ENCODE measurements around the gene ZNF841. TPM values are rescaled to one million over a fixed set of nuclear protein-coding genes. Genes with fewer than 3 reads are reported as not detected.
A peak's percentile ranks its signal among the peaks of the same experiment; 100 is the strongest.

Gene ZNF841
- total and polyA plus RNA-seq, 4 donors: 0.86 to 11.1 (median 4.2) TPM

- no peaks in the 10 kb centered on the region for H3K4me1 ChIP-seq (ENCODE audit: control insufficient read depth in 4 of 4, insufficient read depth in 4 of 4, low read length in 3 of 4)
- H3K27me3 ChIP-seq (ENCODE audit: control insufficient read depth in 4 of 4, insufficient read depth in 4 of 4, low read length in 3 of 4): no peaks in the 10 kb centered on the region
- no peak overlapping the region for H3K4me3 ChIP-seq (ENCODE audit: low read depth in 1 of 3, low read length in 3 of 3)
- H3K9ac ChIP-seq (ENCODE audit: low read depth in 1 of 2, low read length in 2 of 2): no peak overlapping the region
- peaks cover 19 to 67% (median 57%) of the 10 kb centered on the region in 4 donors for H3K36me3 ChIP-seq (ENCODE audit: control insufficient read depth in 4 of 4, insufficient read depth in 3 of 4, low read depth in 1 of 4, low read length in 3 of 4)
- no peak for DNase-seq (ENCODE audit: low spot score)
- peaks cover 51 to 87% (median 60%) of the 10 kb centered on the region in 4 donors for H3K9me3 ChIP-seq (ENCODE audit: control insufficient read depth in 4 of 4, low read length in 3 of 4)
- 98% methylated on average over 15 of the region's 15 CpGs for WGBS
- H3K27ac ChIP-seq (ENCODE audit: low read depth in 1 of 2, low read length in 2 of 2): no peak overlapping the region
- no peak for TF ChIP-seq TAF1 (conservative IDR thresholded peaks at IDR 0.05)
- no peak for TF ChIP-seq MAX (IDR thresholded peaks at IDR 0.05)
- no peak for TF ChIP-seq EGR1 (IDR thresholded peaks at IDR 0.05; ENCODE audit: low read depth in 2 of 2)
- no peak for TF ChIP-seq GABPA (IDR thresholded peaks at IDR 0.05 in 1 of 2, conservative IDR thresholded peaks at IDR 0.05 in 1 of 2)
Observed at GRCh38 chr19:52022193-52022592, 73.4 kb downstream of the ZNF841 start.

DNA sequence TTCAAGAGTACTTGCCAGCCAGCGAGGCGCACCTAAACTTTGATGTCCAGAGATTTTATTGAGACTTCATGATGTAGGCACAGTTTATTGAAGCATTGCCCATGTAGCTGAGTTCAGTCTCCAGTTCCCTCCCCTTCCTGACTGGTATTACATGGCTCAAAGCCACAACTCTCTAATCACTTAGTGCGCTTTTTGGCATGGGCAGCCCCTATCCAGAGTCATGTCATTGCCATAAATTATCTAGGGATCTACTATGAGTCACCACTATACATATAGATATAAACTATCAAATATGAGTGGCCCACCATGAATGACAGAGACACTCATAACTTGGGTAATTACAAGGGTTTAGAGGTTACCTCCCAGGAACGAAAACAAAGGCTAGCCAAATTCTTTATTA is 75.1 kb downstream of the ZNF841 start:
- H3K9me3 ChIP-seq (ENCODE audit: control insufficient read depth in 4 of 4, low read length in 3 of 4): peaks cover 62 to 91% (median 68%) of the 10 kb centered on the region in 4 donors
- H3K27me3 ChIP-seq (ENCODE audit: control insufficient read depth in 4 of 4, insufficient read depth in 4 of 4, low read length in 3 of 4): no peaks in the 10 kb centered on the region
- H3K27ac ChIP-seq (ENCODE audit: low read depth in 1 of 2, low read length in 2 of 2): no peak overlapping the region
- no peak for TF ChIP-seq RXRA (IDR thresholded peaks at IDR 0.05)
- no peak for TF ChIP-seq HNF4A (conservative IDR thresholded peaks at IDR 0.05)
- no peak for TF ChIP-seq FOXA2 (IDR thresholded peaks at IDR 0.05)
- TF ChIP-seq MAX (IDR thresholded peaks at IDR 0.05): no peak
- TF ChIP-seq NR2F2 (IDR thresholded peaks at IDR 0.05): no peak
- TF ChIP-seq JUND (IDR thresholded peaks at IDR 0.05): no peak
- no peak for TF ChIP-seq TAF1 (conservative IDR thresholded peaks at IDR 0.05)
- TF ChIP-seq SP1 (IDR thresholded peaks at IDR 0.05): no peak
- no peak for TF ChIP-seq HNF4G (IDR thresholded peaks at IDR 0.05)
- no peak overlapping the region for H3K9ac ChIP-seq (ENCODE audit: low read depth in 1 of 2, low read length in 2 of 2)
- WGBS: 99% methylated on average over 4 of the region's 4 CpGs
- H3K36me3 ChIP-seq (ENCODE audit: control insufficient read depth in 4 of 4, insufficient read depth in 3 of 4, low read depth in 1 of 4, low read length in 3 of 4): peaks cover 26 to 77% (median 69%) of the 10 kb centered on the region in 4 donors
- peak overlapping the region in 2 of 3 donors; percentile 44 to 55 for H3K4me3 ChIP-seq (ENCODE audit: low read depth in 1 of 3, low read length in 3 of 3)
- no peaks in the 10 kb centered on the region for H3K4me1 ChIP-seq (ENCODE audit: control insufficient read depth in 4 of 4, insufficient read depth in 4 of 4, low read length in 3 of 4)
- no peak for DNase-seq (ENCODE audit: low spot score)

Small RNA genes within 50 kb of the gene (small RNA-seq; reads per million reads assigned to genes)
- gene RPL37P23: not detected

Other genes starting within 250 kb of the ZNF841 start
- gene ZNF577, start 207.8 kb downstream of the ZNF841 start, total RNA-seq: 1 to 10 TPM; 3.1 to 5.4 TPM
- 1 to 10 TPM; 2.0 to 2.6 TPM for gene ZNF577, start 207.8 kb downstream of the ZNF841 start, polyA plus RNA-seq
- gene ZNF649, start 190.7 kb downstream of the ZNF841 start, total RNA-seq: 1 to 10 TPM; 4.2 to 5.0 TPM
- 1 to 10 TPM in 1 of 2 donors, under 1 TPM in 1; 0.83 to 1.9 TPM for gene ZNF649, start 190.7 kb downstream of the ZNF841 start, polyA plus RNA-seq
- gene ZNF613, start 168.3 kb downstream of the ZNF841 start, total RNA-seq: 1 to 10 TPM; 2.6 to 2.8 TPM
- 1 to 10 TPM; 1.1 to 1.3 TPM for gene ZNF613, start 168.3 kb downstream of the ZNF841 start, polyA plus RNA-seq
- gene ZNF350, start 108.9 kb downstream of the ZNF841 start, total RNA-seq: 1 to 10 TPM; 3.7 to 4.9 TPM
- 1 to 10 TPM; 2.1 to 3.6 TPM for gene ZNF350, start 108.9 kb downstream of the ZNF841 start, polyA plus RNA-seq
- gene ZNF615, start 87.6 kb downstream of the ZNF841 start, total RNA-seq: 1 to 10 TPM; 3.6 to 6.2 TPM
- 1 to 10 TPM; 1.7 to 2.1 TPM for gene ZNF615, start 87.6 kb downstream of the ZNF841 start, polyA plus RNA-seq
- 1 to 10 TPM; 2.2 to 4.7 TPM for gene ZNF614, start 67.4 kb downstream of the ZNF841 start, total RNA-seq
- gene ZNF614, start 67.4 kb downstream of the ZNF841 start, polyA plus RNA-seq: 1 to 10 TPM; 1.1 TPM
- 1 to 10 TPM; 2.8 to 4.8 TPM for gene ZNF432, start 46.9 kb downstream of the ZNF841 start, total RNA-seq
- under 1 TPM; 0.83 to 0.99 TPM for gene ZNF432, start 46.9 kb downstream of the ZNF841 start, polyA plus RNA-seq
- 1 to 10 TPM; 4.1 TPM for gene ZNF616, start 44.2 kb upstream of the ZNF841 start, total RNA-seq
- gene ZNF616, start 44.2 kb upstream of the ZNF841 start, polyA plus RNA-seq: 1 to 10 TPM; 1.5 to 3.0 TPM
- gene ZNF836, start 75.9 kb upstream of the ZNF841 start, total RNA-seq: 1 to 10 TPM; 1.9 to 3.1 TPM
- gene ZNF836, start 75.9 kb upstream of the ZNF841 start, polyA plus RNA-seq: 1 to 10 TPM in 1 of 2 donors, under 1 TPM in 1; 0.85 to 1.7 TPM
- 10 to 100 TPM; 33.6 to 58.1 TPM for gene PPP2R1A, start 94.3 kb upstream of the ZNF841 start, total RNA-seq
- 10 to 100 TPM; 61.6 TPM for gene PPP2R1A, start 94.3 kb upstream of the ZNF841 start, polyA plus RNA-seq
- gene ZNF766, start 173.8 kb upstream of the ZNF841 start, total RNA-seq: 1 to 10 TPM; 4.0 to 4.9 TPM
- 1 to 10 TPM; 1.6 to 3.5 TPM for gene ZNF766, start 173.8 kb upstream of the ZNF841 start, polyA plus RNA-seq
- 1 to 10 TPM; 3.4 to 3.5 TPM for gene ZNF480, start 201.4 kb upstream of the ZNF841 start, total RNA-seq
- 1 to 10 TPM; 1.8 to 7.3 TPM for gene ZNF480, start 201.4 kb upstream of the ZNF841 start, polyA plus RNA-seq
- gene ZNF610, start 240.5 kb upstream of the ZNF841 start, total RNA-seq: under 1 TPM; 0.08 to 0.89 TPM
- gene ZNF610, start 240.5 kb upstream of the ZNF841 start, polyA plus RNA-seq: under 1 TPM; 0.21 to 0.25 TPM